Stomach (tissue), 9 donors: ENCODE results near the gene PLEKHG4B. TPM values are rescaled to one million over a fixed set of nuclear protein-coding genes. Genes with fewer than 3 reads are reported as not detected.

Experiments
- DNase-seq, 2 donors: peaks; one replicate each; pipeline versions ENCODE4 v3.0.0 to v3.0.0-alpha.2; 2013 to 2019
- H3K27ac ChIP-seq, 5 donors: fragments of 200-600 bp in 4 of 5; sonication (generic) in 4 of 5; one replicate each; pipeline ENCODE4 v1.5.1; 2013 to 2019; ENCODE audit warnings: mild to moderate bottlenecking in 1 of 5, moderate library complexity in 1 of 5
- H3K27me3 ChIP-seq, 3 donors: fragments of 200-600 bp; sonication (generic); one replicate each; pipeline ENCODE4 v1.5.1; 2017 to 2019; ENCODE audit warnings: mixed run types in 1 of 3
- H3K36me3 ChIP-seq, 4 donors: fragments of 200-600 bp; sonication (generic); 1 replicate in 3 of 4; 2 replicates in 1 of 4; pipeline ENCODE4 v1.5.1; 2016 to 2019
- H3K4me1 ChIP-seq, 4 donors: fragments of 200-600 bp; sonication (generic); one replicate each; pipeline ENCODE4 v1.5.1; 2016 to 2019
- H3K4me3 ChIP-seq, 4 donors: fragments of 200-600 bp; sonication (generic) in 3 of 4; one replicate each; pipeline ENCODE4 v1.5.1; 2016 to 2019; ENCODE audit warnings: mild to moderate bottlenecking in 1 of 4
- H3K9me3 ChIP-seq, 4 donors: fragments of 200-600 bp; sonication (generic); one replicate each; pipeline ENCODE4 v1.5.1; 2016 to 2019
- CTCF ChIP-seq, 7 experiments: fragments of 450-650 bp in 4 of 7; fragments of 200-600 bp in 3 of 7; sonication (generic) in 3 of 7; IDR thresholded peaks; one replicate each; pipeline ENCODE4 v1.5.1; 2016 to 2019; ENCODE audit warnings: antibody characterized with exemption in 7 of 7, control low read depth in 2 of 7, mild to moderate bottlenecking in 1 of 7
- EP300 ChIP-seq: sonication (generic); formaldehyde crosslinking; IDR thresholded peaks from one replicate; pipeline ENCODE4 v1.6.1; 2017; ENCODE audit warnings: antibody characterized with exemption
- POLR2A ChIP-seq, 4 donors: fragments of 450-650 bp; IDR thresholded peaks; one replicate each; pipeline ENCODE4 v1.6.1; 2016; ENCODE audit warnings: antibody characterized with exemption in 4 of 4, control low read depth in 2 of 4, mild to moderate bottlenecking in 1 of 4, moderate library complexity in 1 of 4
- POLR2AphosphoS5 ChIP-seq, 3 donors: sonication (generic); formaldehyde crosslinking; IDR thresholded peaks; one replicate each; pipeline ENCODE4 v1.6.1; 2016; ENCODE audit warnings: antibody characterized with exemption in 3 of 3
- WGBS, 5 donors: extraction: QIAGEN DNeasy Blood & Tissue Kit in 3 of 5; methylation state at CpG; one replicate each; pipeline versions ENCODE4 v1.1.5 to v1.1.7; 2013 to 2018; 5-methylcytosine and 5-hydroxymethylcytosine counted together
- intact Hi-C: fragments of 100-400 bp; cut with DNase I; formaldehyde crosslinking; loops from one replicate; pipeline ENCODE4 v1.15.1; 2023; ENCODE audit warnings: low total_unique reads
- polyA plus RNA-seq, 3 donors: library from polyadenylated mRNA; stranded (reverse); fragments of 200-250 nt; gene quantifications; one replicate each; pipeline ENCODE4 v1.2.3, GENCODE V29; 2013
- total RNA-seq, 5 donors: library from RNA; depleted of rRNA; stranded (reverse); fragments of >200 nt; gene quantifications; one replicate each; pipeline versions ENCODE4 v1.1.0 to v1.2.3, GENCODE V29; 2014 to 2016
- donor health status: healthy with polysubstance abuse.
- donor health status: Bipolar disorder and iron deficiency.
- donor health status: healthy.

PLEKHG4B gene
- total and polyA plus RNA-seq, 8 donors, result 0.15 to 4.3 (median 1.8) TPM; not detected in 1

GRCh38 chr5:75331-76320, 16.3 kb upstream of the PLEKHG4B start:
- Histone ChIP-seq H3K36me3 (no peaks in the 10 kb centered on the region), H3K27ac (no peak overlapping the region), H3K4me1 (no peaks in the 10 kb centered on the region), H3K9me3 (no peaks in the 10 kb centered on the region), H3K4me3 (no peak overlapping the region), H3K27me3 (peaks cover 0 to 35% (median 4%) of the 10 kb centered on the region in 3 donors)
- intact Hi-C loops, result no loop called here
- TF ChIP-seq CTCF (IDR thresholded peaks at IDR 0.05) (no peak), EP300 (no peak), POLR2AphosphoS5 (IDR thresholded peaks at IDR 0.05) (no peak), POLR2A (IDR thresholded peaks at IDR 0.05) (no peak)
- 38 to 63% (median 45%) methylated on average over 27 to 31 of the region's 31 CpGs for WGBS, 5 donors
- DNase-seq, result no peak

- Histone ChIP-seq H3K9me3 (no peaks in the 10 kb centered on the region), H3K4me1 (peaks cover 0 to under 1% (median 0%) of the 10 kb centered on the region in 4 donors), H3K27me3 (peaks cover 0 to 41% (median 4%) of the 10 kb centered on the region in 3 donors), H3K27ac (no peak overlapping the region), H3K4me3 (no peak overlapping the region), H3K36me3 (no peaks in the 10 kb centered on the region)
- intact Hi-C loops, result no loop called here
- no peak for DNase-seq
- no peak for TF ChIP-seq POLR2A (IDR thresholded peaks at IDR 0.05)
- TF ChIP-seq POLR2AphosphoS5 (IDR thresholded peaks at IDR 0.05), result no peak
- TF ChIP-seq EP300, result no peak
- TF ChIP-seq CTCF (IDR thresholded peaks at IDR 0.05), result no peak
- 73 to 89% (median 78%) methylated on average over 20 to 22 of the region's 22 CpGs for WGBS, 5 donors
Measured at GRCh38 chr5:76358-77169, 15.4 kb upstream of the PLEKHG4B start.

GRCh38 chr5:77170-77501, 14.8 kb upstream of the PLEKHG4B start:
- no peak for DNase-seq
- no peak overlapping the region for H3K27ac ChIP-seq
- no peak overlapping the region for H3K4me3 ChIP-seq
- no peaks in the 10 kb centered on the region for H3K9me3 ChIP-seq
- H3K36me3 ChIP-seq, result no peaks in the 10 kb centered on the region
- H3K4me1 ChIP-seq, result peaks cover 0 to 6% (median 2%) of the 10 kb centered on the region in 4 donors
- H3K27me3 ChIP-seq, result peaks cover 0 to 47% (median 4%) of the 10 kb centered on the region in 3 donors
- TF ChIP-seq CTCF (IDR thresholded peaks at IDR 0.05), result no peak
- TF ChIP-seq POLR2AphosphoS5 (IDR thresholded peaks at IDR 0.05), result no peak
- no peak for TF ChIP-seq EP300
- TF ChIP-seq POLR2A (IDR thresholded peaks at IDR 0.05), result no peak
- intact Hi-C loops, result no loop called here
- 82 to 91% (median 88%) methylated on average over 4 of the region's 4 CpGs for WGBS, 5 donors

- Histone ChIP-seq H3K27me3 (peaks cover 0 to 48% (median 4%) of the 10 kb centered on the region in 3 donors), H3K4me1 (peaks cover 0 to 10% (median 3%) of the 10 kb centered on the region in 4 donors), H3K9me3 (no peaks in the 10 kb centered on the region), H3K4me3 (no peak overlapping the region), H3K27ac (no peak overlapping the region), H3K36me3 (no peaks in the 10 kb centered on the region)
- 75 to 90% (median 87%) methylated on average over 10 of the region's 10 CpGs for WGBS, 5 donors
- intact Hi-C loops, result no loop called here
- TF ChIP-seq EP300 (no peak), POLR2A (IDR thresholded peaks at IDR 0.05) (no peak)
- DNase-seq, result no peak
Measured at GRCh38 chr5:77546-77945, 14.4 kb upstream of the PLEKHG4B start.
